BE2C (cell line): ENCODE data around the gene ORM1.

Experiments
- DNase-seq: peaks from one replicate; pipeline ENCODE4 v3.0.0-alpha.2; 2020
- H3K27me3 ChIP-seq: fragments of 250-450 bp; sonication (Bioruptor Pico); 2 replicates; pipeline ENCODE4 v1.5.1; 2020; ENCODE audit warnings: mild to moderate bottlenecking
- H3K36me3 ChIP-seq: fragments of 250-450 bp; sonication (Bioruptor Pico); 2 replicates; pipeline ENCODE4 v1.5.1; 2020; ENCODE audit warnings: mild to moderate bottlenecking
- H3K4me1 ChIP-seq: fragments of 250-450 bp; sonication (Bioruptor Pico); 2 replicates; pipeline ENCODE4 v1.5.1; 2020
- H3K4me3 ChIP-seq: 2 replicates; pipeline ENCODE4 v1.5.1; 2011; ENCODE audit warnings: low read depth, low read length
- H3K9me3 ChIP-seq: fragments of 250-450 bp; sonication (Bioruptor Pico); 2 replicates; pipeline ENCODE4 v1.5.1; 2020
- TF ChIP-seq, protein P1 (sequence below): IDR thresholded peaks from 2 replicates; pipeline ENCODE4 v1.5.1; 2012; ENCODE audit warnings: mild to moderate bottlenecking, low read depth, low read length

The ORM1 gene

GRCh38 chr9:114370968-114371320 lies 48.0 kb downstream of the ORM1 start:
- peaks cover 9% of the 10 kb centered on the region for H3K4me1 ChIP-seq
- no peak overlapping the region for H3K4me3 ChIP-seq
- no peaks in the 10 kb centered on the region for H3K9me3 ChIP-seq
- TF ChIP-seq, protein P1, sequence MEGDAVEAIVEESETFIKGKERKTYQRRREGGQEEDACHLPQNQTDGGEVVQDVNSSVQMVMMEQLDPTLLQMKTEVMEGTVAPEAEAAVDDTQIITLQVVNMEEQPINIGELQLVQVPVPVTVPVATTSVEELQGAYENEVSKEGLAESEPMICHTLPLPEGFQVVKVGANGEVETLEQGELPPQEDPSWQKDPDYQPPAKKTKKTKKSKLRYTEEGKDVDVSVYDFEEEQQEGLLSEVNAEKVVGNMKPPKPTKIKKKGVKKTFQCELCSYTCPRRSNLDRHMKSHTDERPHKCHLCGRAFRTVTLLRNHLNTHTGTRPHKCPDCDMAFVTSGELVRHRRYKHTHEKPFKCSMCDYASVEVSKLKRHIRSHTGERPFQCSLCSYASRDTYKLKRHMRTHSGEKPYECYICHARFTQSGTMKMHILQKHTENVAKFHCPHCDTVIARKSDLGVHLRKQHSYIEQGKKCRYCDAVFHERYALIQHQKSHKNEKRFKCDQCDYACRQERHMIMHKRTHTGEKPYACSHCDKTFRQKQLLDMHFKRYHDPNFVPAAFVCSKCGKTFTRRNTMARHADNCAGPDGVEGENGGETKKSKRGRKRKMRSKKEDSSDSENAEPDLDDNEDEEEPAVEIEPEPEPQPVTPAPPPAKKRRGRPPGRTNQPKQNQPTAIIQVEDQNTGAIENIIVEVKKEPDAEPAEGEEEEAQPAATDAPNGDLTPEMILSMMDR, result no peak
- no peaks in the 10 kb centered on the region for H3K27me3 ChIP-seq
- no peaks in the 10 kb centered on the region for H3K36me3 ChIP-seq
- no peak for DNase-seq

DNA sequence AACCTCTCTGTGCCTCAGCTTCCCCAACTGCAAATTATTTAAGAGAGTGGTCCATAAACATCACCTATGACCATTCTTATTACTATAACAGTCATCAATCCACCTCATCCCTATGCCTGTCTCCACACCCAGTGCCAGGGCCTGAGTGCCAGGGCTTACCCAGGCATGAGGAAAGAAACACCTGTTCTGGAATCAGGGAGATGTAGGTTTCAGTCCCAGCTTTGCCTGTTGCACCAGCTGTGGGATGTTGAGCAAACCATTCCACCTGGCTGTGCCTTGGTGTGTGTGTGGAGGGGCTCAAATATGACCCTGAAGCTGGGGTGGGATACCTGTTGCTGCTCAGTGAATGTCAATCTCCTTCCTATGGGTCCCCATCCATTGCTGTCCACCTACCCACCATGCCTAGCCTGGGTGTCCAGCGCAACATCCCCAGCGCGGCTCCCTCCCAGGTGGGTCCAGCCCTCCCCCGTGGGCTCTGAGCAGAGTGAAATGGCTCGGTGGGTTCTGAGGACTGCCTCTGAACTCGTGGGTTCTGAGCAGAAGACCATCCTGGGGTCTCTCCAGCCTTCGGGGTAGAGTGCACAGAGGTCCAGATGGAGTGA lies 48.5 kb downstream of the ORM1 start:
- H3K36me3 ChIP-seq, result no peaks in the 10 kb centered on the region
- TF ChIP-seq, protein P1, result no peak
- no peaks in the 10 kb centered on the region for H3K27me3 ChIP-seq
- peaks cover 9% of the 10 kb centered on the region for H3K4me1 ChIP-seq
- no peaks in the 10 kb centered on the region for H3K9me3 ChIP-seq
- no peak overlapping the region for H3K4me3 ChIP-seq
- DNase-seq, result no peak

GRCh38 chr9:114371973-114372917 lies 49.3 kb downstream of the ORM1 start:
- no peaks in the 10 kb centered on the region for H3K9me3 ChIP-seq
- no peak overlapping the region for H3K4me3 ChIP-seq
- TF ChIP-seq, protein P1, result no peak
- peak; percentile 58 for DNase-seq
- no peaks in the 10 kb centered on the region for H3K27me3 ChIP-seq
- H3K36me3 ChIP-seq, result no peaks in the 10 kb centered on the region
- H3K4me1 ChIP-seq, result peaks cover 9% of the 10 kb centered on the region

GRCh38 chr9:114372921-114373448 lies 50.1 kb downstream of the ORM1 start:
- H3K9me3 ChIP-seq, result no peaks in the 10 kb centered on the region
- H3K4me3 ChIP-seq, result no peak overlapping the region
- H3K27me3 ChIP-seq, result no peaks in the 10 kb centered on the region
- H3K4me1 ChIP-seq, result peaks cover 9% of the 10 kb centered on the region
- no peak for DNase-seq
- no peaks in the 10 kb centered on the region for H3K36me3 ChIP-seq
- TF ChIP-seq, protein P1, result no peak

DNA sequence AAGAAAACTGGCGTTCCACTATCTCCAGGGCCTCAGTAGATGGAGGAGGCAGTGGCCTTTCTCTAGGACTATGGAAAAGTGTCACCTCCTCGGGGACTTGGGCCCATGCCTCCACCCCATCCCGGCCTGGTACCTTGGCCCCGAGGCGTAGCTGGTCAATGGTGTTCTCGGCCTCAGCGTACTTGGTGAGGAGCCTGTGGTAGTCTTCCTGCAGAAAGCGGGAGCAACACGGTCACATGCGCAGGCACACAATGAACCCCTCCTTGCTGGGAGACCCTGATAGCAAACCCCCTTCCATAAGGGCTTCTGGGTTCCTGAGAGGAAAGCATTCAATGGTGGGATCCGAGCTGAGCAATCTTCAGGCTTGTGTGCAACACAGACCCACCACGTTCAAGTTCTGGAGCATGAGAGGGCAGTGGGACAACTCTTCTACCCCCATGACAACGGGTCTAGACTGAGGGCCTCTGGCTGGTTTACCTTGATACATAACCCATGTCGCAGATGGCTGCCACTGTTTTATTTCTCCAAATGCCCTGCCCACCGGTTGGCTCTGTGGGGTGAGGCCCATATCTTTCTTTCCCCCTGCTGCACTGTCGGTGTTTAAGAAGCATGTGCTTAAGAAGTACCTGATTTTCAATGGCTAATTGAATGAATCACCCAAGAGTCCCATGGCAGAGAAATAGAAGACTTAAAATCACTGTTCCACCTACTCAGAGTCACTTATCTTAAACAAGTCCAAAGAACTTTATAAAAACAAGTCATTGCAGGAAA lies 51.2 kb downstream of the ORM1 start:
- Histone ChIP-seq H3K4me1 (peaks cover 9% of the 10 kb centered on the region), H3K27me3 (no peaks in the 10 kb centered on the region), H3K36me3 (no peaks in the 10 kb centered on the region), H3K4me3 (no peak overlapping the region), H3K9me3 (no peaks in the 10 kb centered on the region)
- TF ChIP-seq, protein P1, result no peak
- no peak for DNase-seq
